Measurements from ENCODE around the gene FIGN.

Gene FIGN

DNA sequence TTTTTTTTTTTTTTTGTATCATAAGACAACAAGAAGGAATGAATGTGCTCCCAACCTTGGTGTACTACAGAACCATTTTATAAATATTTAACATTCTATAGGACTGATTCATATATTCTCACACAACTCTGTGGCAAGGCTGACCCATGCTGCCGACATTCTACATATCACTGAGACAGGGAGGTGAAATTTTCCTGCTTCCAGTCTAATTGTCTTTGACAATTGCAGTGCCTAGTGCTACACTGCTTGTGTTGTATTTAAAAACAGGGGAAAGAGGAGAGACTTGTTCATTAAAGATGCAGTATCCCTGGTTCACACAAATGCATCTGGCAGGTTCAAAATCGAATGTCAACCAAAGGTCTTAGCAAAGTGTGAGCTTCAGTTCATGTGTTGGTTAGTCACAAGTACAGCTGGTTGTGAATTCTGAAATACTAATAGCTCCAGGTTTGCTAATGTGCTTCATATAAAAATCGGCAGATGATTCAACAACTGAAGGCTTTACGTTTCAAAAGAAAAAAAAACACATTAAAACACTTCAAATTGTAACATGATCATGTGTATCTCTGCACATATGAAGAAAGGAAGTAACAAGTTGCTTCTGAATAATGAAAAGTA is 130.8 kb downstream of the FIGN start:
- TF ChIP-seq, protein P1, sequence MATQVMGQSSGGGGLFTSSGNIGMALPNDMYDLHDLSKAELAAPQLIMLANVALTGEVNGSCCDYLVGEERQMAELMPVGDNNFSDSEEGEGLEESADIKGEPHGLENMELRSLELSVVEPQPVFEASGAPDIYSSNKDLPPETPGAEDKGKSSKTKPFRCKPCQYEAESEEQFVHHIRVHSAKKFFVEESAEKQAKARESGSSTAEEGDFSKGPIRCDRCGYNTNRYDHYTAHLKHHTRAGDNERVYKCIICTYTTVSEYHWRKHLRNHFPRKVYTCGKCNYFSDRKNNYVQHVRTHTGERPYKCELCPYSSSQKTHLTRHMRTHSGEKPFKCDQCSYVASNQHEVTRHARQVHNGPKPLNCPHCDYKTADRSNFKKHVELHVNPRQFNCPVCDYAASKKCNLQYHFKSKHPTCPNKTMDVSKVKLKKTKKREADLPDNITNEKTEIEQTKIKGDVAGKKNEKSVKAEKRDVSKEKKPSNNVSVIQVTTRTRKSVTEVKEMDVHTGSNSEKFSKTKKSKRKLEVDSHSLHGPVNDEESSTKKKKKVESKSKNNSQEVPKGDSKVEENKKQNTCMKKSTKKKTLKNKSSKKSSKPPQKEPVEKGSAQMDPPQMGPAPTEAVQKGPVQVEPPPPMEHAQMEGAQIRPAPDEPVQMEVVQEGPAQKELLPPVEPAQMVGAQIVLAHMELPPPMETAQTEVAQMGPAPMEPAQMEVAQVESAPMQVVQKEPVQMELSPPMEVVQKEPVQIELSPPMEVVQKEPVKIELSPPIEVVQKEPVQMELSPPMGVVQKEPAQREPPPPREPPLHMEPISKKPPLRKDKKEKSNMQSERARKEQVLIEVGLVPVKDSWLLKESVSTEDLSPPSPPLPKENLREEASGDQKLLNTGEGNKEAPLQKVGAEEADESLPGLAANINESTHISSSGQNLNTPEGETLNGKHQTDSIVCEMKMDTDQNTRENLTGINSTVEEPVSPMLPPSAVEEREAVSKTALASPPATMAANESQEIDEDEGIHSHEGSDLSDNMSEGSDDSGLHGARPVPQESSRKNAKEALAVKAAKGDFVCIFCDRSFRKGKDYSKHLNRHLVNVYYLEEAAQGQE (IDR thresholded peaks at IDR 0.05; ENCODE audit: insufficient read depth in 1 of 2, low read depth in 2 of 2, low read length in 2 of 2), result no peak
- TF ChIP-seq SIN3A (IDR thresholded peaks at IDR 0.05; ENCODE audit: borderline replicate concordance, insufficient read depth, low read length) (no peak), TAF1 (IDR thresholded peaks at IDR 0.05; ENCODE audit: borderline replicate concordance, insufficient read depth, low read length) (no peak), POLR2AphosphoS5 (IDR thresholded peaks at IDR 0.05; ENCODE audit: low read depth, low read length) (no peak), FOXP2 (optimal IDR thresholded peaks at IDR 0.05; ENCODE audit: borderline replicate concordance, extremely low read depth, extremely low read length, insufficient read depth) (no peak)

DNA sequence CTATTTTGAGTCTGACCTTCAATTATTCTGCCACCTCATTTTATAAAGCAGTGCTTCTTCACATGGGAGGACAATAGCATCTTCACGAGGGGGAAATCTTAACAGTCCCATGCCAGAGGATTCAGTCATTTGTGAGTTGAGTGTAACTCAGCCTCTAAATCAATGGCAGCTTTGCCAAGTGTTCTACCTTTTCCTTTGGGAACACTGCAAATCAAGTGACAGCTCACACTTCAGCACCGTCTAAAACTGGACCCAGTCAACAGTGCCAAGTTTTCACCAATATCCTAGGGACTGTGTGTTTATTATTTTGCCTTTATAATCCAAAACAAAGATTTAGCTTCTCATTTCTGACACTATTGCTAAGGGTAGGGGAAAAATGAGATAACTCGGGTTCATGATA is 133.6 kb downstream of the FIGN start:
- TF ChIP-seq, protein P1 (IDR thresholded peaks at IDR 0.05; ENCODE audit: insufficient read depth in 1 of 2, low read depth in 2 of 2, low read length in 2 of 2), result no peak
- TF ChIP-seq SIN3A (IDR thresholded peaks at IDR 0.05; ENCODE audit: borderline replicate concordance, insufficient read depth, low read length) (no peak), POLR2AphosphoS5 (IDR thresholded peaks at IDR 0.05; ENCODE audit: low read depth, low read length) (no peak), FOXP2 (optimal IDR thresholded peaks at IDR 0.05; ENCODE audit: borderline replicate concordance, extremely low read depth, extremely low read length, insufficient read depth) (no peak), TAF1 (IDR thresholded peaks at IDR 0.05; ENCODE audit: borderline replicate concordance, insufficient read depth, low read length) (no peak)

DNA sequence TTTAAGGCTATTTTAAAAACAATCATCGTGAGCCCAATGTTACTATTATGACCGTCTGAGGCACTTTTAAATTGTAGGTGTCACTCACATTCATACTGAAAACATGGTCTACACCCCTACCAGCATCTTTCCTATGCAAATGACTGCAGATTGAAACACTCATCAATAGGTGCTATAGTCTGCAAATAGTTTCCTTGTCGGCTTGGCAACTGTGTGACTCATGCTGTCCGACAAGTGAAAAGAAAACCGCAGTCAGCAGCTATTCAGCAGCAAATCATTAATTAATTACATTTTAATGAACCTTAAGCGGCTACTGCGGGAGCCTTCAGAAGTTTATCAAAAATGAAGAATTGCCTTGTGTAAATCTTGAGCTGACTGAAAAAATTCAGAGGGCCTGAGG is 134.4 kb downstream of the FIGN start:
- TF ChIP-seq SIN3A (IDR thresholded peaks at IDR 0.05; ENCODE audit: borderline replicate concordance, insufficient read depth, low read length) (no peak), POLR2AphosphoS5 (IDR thresholded peaks at IDR 0.05; ENCODE audit: low read depth, low read length) (no peak), FOXP2 (optimal IDR thresholded peaks at IDR 0.05; ENCODE audit: borderline replicate concordance, extremely low read depth, extremely low read length, insufficient read depth) (no peak), TAF1 (IDR thresholded peaks at IDR 0.05; ENCODE audit: borderline replicate concordance, insufficient read depth, low read length) (no peak)
- TF ChIP-seq, protein P1 (IDR thresholded peaks at IDR 0.05; ENCODE audit: insufficient read depth in 1 of 2, low read depth in 2 of 2, low read length in 2 of 2), result no peak

DNA sequence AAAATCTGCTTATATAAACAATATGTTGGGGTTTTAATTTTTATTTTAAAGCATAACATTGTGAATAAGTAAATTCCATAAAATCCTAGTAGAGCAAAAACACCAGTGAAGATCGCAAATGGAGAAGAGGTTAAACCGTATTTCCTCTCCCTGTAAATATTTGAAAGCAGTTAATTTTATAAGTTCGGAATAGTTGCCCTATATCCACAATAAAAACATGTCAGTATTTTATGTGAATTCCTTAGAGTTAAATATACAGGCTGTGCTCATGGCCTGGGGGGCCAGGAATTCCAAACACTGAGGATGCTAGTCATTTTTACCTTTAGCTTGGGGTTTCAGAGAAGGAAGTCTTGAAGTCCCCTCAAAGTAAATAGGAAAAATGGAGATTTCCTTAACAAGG is 135.0 kb downstream of the FIGN start:
- TF ChIP-seq SIN3A (IDR thresholded peaks at IDR 0.05; ENCODE audit: borderline replicate concordance, insufficient read depth, low read length) (no peak), FOXP2 (optimal IDR thresholded peaks at IDR 0.05; ENCODE audit: borderline replicate concordance, extremely low read depth, extremely low read length, insufficient read depth) (no peak), TAF1 (IDR thresholded peaks at IDR 0.05; ENCODE audit: borderline replicate concordance, insufficient read depth, low read length) (no peak), POLR2AphosphoS5 (IDR thresholded peaks at IDR 0.05; ENCODE audit: low read depth, low read length) (no peak)
- TF ChIP-seq, protein P1 (IDR thresholded peaks at IDR 0.05; ENCODE audit: insufficient read depth in 1 of 2, low read depth in 2 of 2, low read length in 2 of 2), result no peak

All from PFSK-1 (cell line).